H1 (cell line): ENCODE results near the gene KCNS3.

ENCODE experiments used
- CBX8 ChIP-seq: fragments of 300-800, 300-1000 bp; sonication (generic); IDR thresholded peaks from 2 replicates; pipeline ENCODE4 v1.7.1; 2016; ENCODE audit warnings: low read depth, low read length, borderline replicate concordance
- CTCF ChIP-seq, 3 experiments: IDR thresholded peaks; 1 replicate in 2 of 3; 2 replicates in 1 of 3; pipeline versions ENCODE4 v1.5.1 to v1.6.1; 2011; ENCODE audit warnings: low read length in 3 of 3, mild to moderate bottlenecking in 3 of 3, inconsistent platforms in 2 of 3, low read depth in 1 of 3, moderate library complexity in 1 of 3; ENCODE audit not compliant: insufficient read depth in 1 of 3; ENCODE audit errors: control extremely low read depth in 1 of 3
- EP300 ChIP-seq, 2 experiments: IDR thresholded peaks; 1 replicate in 1 of 2; 2 replicates in 1 of 2; pipeline ENCODE4 v1.6.1; 2011 to 2012; ENCODE audit warnings: low read depth in 2 of 2, low read length in 2 of 2, mild to moderate bottlenecking in 2 of 2, borderline replicate concordance in 1 of 2, inconsistent platforms in 1 of 2, moderate library complexity in 1 of 2
- EZH2 ChIP-seq: fragments of 200-600 bp; sonication (generic); IDR thresholded peaks from 2 replicates; pipeline ENCODE4 v1.7.1; 2012; ENCODE audit warnings: low read depth, mild to moderate bottlenecking, moderate library complexity, low read length, inconsistent platforms; ENCODE audit not compliant: severe bottlenecking
- POLR2A ChIP-seq, 2 experiments: IDR thresholded peaks; 1 replicate in 1 of 2; 2 replicates in 1 of 2; pipeline ENCODE4 v1.6.1; 2011; ENCODE audit warnings: low read depth in 2 of 2, low read length in 2 of 2, mild to moderate bottlenecking in 2 of 2; ENCODE audit errors: control extremely low read depth in 1 of 2

GRCh38 chr2:17857021-17857420, 21.4 kb upstream of the KCNS3 start:
- TF ChIP-seq CTCF (IDR thresholded peaks at IDR 0.05; ENCODE audit: control extremely low read depth in 1 of 3, insufficient read depth in 1 of 3, low read depth in 1 of 3, low read length in 3 of 3) (no peak), EZH2 (no peak), POLR2A (IDR thresholded peaks at IDR 0.05; ENCODE audit: control extremely low read depth in 1 of 2, low read depth in 2 of 2, low read length in 2 of 2) (no peak), CBX8 (no peak), EP300 (IDR thresholded peaks at IDR 0.05; ENCODE audit: borderline replicate concordance in 1 of 2, low read depth in 2 of 2, low read length in 2 of 2) (no peak)
